Activated T-cell treated with anti-CD3 and anti-CD28 coated beads, Interleukin-2, amount 50 U/mL, for 48 hours (primary cell): Measurements from ENCODE around the gene SNX18.
"Not testable (repeated sequence)": the region's sequence is repeated elsewhere in the genome, so short reads cannot be mapped to it uniquely, and the experiment has no call there.

Experiments used
- DNase-seq, 2 experiments: peaks; one replicate each; pipeline ENCODE4 v3.0.0-alpha.2; 2020

Gene SNX18

GRCh38 chr5:54520438-54520846 lies 2.9 kb downstream of the SNX18 start:
- no peak for DNase-seq

- DNase-seq, result no peak
Observed at GRCh38 chr5:54520940-54521339, 3.4 kb downstream of the SNX18 start.

- DNase-seq, result no peak
Observed at GRCh38 chr5:54521856-54522479, 4.4 kb downstream of the SNX18 start.

GRCh38 chr5:54523534-54523933 lies 6.0 kb downstream of the SNX18 start:
- no peak for DNase-seq

GRCh38 chr5:54524082-54524481 lies 6.5 kb downstream of the SNX18 start:
- no peak for DNase-seq

GRCh38 chr5:54524704-54525103 lies 7.1 kb downstream of the SNX18 start:
- DNase-seq, result no peak

GRCh38 chr5:54525261-54525660 lies 7.7 kb downstream of the SNX18 start:
- DNase-seq, result no peak

GRCh38 chr5:54525692-54526091 lies 8.1 kb downstream of the SNX18 start:
- DNase-seq, result no peak

- no peak for DNase-seq
Observed at GRCh38 chr5:54526604-54527288, 9.2 kb downstream of the SNX18 start.

GRCh38 chr5:54528633-54529209 lies 11.2 kb downstream of the SNX18 start:
- DNase-seq, result no peak

GRCh38 chr5:54529565-54529964 lies 12.0 kb downstream of the SNX18 start:
- DNase-seq, result no peak

GRCh38 chr5:54531546-54531945 lies 14.0 kb downstream of the SNX18 start:
- DNase-seq, result no peak

GRCh38 chr5:54533541-54534190 lies 16.1 kb downstream of the SNX18 start:
- no peak for DNase-seq

GRCh38 chr5:54534191-54535004 lies 16.8 kb downstream of the SNX18 start:
- DNase-seq, result no peak

- no peak for DNase-seq
Observed at GRCh38 chr5:54535149-54535844, 17.7 kb downstream of the SNX18 start.

GRCh38 chr5:54536375-54536774 lies 18.8 kb downstream of the SNX18 start:
- not testable (repeated sequence) for DNase-seq

GRCh38 chr5:54536861-54537260 lies 19.3 kb downstream of the SNX18 start:
- not testable (repeated sequence) for DNase-seq

GRCh38 chr5:54537725-54538124 lies 20.2 kb downstream of the SNX18 start:
- no peak for DNase-seq

- no peak for DNase-seq
Observed at GRCh38 chr5:54538156-54538555, 20.6 kb downstream of the SNX18 start.

GRCh38 chr5:54539001-54539400 lies 21.4 kb downstream of the SNX18 start:
- DNase-seq, result no peak

GRCh38 chr5:54540286-54540685 lies 22.7 kb downstream of the SNX18 start:
- DNase-seq, result no peak
